Fibroblast of the aortic adventitia (primary cell): ENCODE measurements around the gene GAK. TPM values are rescaled to one million over a fixed set of nuclear protein-coding genes. Genes with fewer than 3 reads are reported as not detected.
"Not testable (repeated sequence)": the region's sequence is repeated elsewhere in the genome, so short reads cannot be mapped to it uniquely, and the experiment has no call there.

Experiments
- DNase-seq: peaks from one replicate; pipeline ENCODE4 v3.0.0-alpha.2; 2010; ENCODE audit warnings: low read depth
- H3K4me3 ChIP-seq: 2 replicates; pipeline ENCODE4 v1.5.1; 2011; ENCODE audit warnings: low read depth, mild to moderate bottlenecking, control low read depth, low read length, moderate library complexity
- total RNA-seq: library from RNA; depleted of rRNA; stranded (reverse); fragments of >200 nt; gene quantifications from 2 replicates; pipeline ENCODE4 v1.2.3, GENCODE V29; 2012; ENCODE audit warnings: low replicate concordance
- TF ChIP-seq, protein P1 (sequence below): IDR thresholded peaks from 2 replicates; pipeline ENCODE4 v1.5.1; 2011; ENCODE audit warnings: mild to moderate bottlenecking, low read length, control low read depth, inconsistent platforms; ENCODE audit not compliant: insufficient read depth

Gene GAK
- total RNA-seq, 1 donor, result 49.4 TPM

DNA sequence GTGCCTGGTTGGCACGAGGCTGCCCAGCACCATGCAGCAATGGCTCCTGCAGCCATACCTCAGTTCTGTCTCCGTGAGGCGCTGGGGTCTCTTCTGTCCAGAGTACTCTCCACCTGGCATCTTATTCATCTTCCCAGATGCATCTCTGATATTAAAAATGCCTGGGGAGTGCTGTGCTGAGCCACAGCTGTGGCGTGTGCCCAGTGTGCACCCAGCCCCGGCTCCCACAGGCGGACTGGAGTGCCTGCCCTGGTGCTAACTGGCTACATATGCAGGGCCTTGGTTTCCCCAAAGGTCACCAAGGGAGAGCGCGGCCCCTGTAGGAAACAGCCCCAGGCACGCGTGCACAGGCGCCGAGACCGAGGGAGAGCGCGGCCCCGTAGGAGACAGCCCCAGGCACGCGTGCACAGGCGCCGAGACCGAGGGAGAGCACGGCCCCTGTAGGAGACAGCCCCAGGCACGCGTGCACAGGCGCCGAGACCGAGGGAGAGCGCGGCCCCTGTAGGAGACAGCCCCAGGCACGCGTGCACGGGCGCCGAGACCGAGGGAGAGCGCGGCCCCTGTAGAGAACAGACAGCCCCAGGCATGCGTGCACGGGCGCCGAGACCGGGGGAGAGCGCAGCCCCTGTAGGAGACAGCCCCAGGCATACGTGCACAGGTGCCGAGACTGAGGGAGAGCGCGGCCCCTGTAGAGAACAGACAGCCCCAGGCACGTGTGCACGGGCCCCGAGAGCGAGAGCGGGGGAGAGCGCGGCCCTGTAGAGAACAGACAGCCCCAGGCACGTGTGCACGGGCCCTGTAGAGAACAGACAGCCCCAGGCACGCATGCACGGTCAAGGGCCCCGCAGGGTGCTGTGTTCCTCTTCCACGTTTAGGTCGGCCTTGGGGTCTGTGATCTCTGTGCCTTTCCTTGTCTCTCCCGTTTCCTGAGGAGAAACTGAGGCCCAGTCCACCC is 14.7 kb upstream of the GAK start:
- no peak overlapping the region for H3K4me3 ChIP-seq
- TF ChIP-seq, protein P1, sequence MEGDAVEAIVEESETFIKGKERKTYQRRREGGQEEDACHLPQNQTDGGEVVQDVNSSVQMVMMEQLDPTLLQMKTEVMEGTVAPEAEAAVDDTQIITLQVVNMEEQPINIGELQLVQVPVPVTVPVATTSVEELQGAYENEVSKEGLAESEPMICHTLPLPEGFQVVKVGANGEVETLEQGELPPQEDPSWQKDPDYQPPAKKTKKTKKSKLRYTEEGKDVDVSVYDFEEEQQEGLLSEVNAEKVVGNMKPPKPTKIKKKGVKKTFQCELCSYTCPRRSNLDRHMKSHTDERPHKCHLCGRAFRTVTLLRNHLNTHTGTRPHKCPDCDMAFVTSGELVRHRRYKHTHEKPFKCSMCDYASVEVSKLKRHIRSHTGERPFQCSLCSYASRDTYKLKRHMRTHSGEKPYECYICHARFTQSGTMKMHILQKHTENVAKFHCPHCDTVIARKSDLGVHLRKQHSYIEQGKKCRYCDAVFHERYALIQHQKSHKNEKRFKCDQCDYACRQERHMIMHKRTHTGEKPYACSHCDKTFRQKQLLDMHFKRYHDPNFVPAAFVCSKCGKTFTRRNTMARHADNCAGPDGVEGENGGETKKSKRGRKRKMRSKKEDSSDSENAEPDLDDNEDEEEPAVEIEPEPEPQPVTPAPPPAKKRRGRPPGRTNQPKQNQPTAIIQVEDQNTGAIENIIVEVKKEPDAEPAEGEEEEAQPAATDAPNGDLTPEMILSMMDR, result no peak
- DNase-seq, result no peak

DNA sequence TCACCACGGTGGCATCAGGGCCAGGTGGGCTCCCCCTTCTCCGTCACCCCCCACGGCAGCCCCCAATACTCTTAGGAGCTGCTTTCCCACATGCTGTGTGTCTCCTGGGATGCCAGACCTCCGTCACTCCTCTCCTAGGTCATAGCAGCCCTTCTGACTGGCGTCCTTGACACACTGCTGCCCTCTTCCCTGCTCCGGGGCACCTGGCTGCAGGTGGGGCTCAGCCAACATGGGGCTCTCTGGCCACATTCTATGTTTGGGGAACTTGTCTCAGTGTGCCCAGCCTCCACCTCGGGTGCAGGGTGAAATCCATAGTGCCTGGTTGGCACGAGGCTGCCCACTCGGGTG is 14.0 kb upstream of the GAK start:
- DNase-seq, result no peak
- TF ChIP-seq, protein P1, result no peak
- H3K4me3 ChIP-seq, result no peak overlapping the region

DNA sequence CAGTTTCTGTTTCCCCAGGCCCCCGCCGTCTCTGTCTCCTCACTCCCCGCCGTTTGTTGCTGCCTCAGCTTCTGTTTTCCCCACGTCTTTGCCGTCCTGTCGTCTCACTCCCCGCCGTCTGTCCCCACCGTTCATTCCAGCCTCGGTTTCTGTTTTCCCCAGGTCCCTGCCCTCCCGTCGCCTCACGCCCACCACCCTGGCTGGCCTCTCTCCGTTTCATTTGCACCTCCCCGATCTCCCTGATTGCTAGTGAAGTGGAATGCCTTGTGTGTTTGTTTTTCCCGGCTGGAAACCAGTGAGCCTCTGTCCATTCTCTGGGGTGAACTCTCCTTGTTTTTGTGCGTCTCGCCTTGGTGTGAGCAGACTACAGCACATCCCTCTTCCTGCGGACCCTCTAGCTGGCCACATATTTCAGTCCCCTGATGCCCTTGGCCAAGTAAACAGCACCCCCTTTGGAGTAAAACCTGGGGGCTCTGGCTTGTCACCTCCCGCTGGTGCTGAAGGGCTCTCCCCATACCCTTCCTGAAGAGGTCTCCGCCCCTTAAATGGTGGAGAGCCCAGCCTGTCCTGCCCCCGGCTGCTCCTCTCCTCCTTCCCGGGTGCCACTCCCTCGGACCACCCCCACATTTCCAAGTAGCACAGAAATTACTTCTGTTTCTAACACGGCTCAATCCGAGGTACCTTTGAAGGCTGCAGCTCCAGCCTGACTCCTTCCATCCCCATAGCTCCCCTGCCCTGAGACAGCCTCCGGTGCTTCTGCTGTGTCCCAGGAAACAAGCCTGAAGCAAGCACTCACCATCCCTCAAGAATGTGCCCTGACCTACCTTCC is 13.4 kb upstream of the GAK start:
- H3K4me3 ChIP-seq, result no peak overlapping the region
- TF ChIP-seq, protein P1, result no peak
- no peak for DNase-seq

DNA sequence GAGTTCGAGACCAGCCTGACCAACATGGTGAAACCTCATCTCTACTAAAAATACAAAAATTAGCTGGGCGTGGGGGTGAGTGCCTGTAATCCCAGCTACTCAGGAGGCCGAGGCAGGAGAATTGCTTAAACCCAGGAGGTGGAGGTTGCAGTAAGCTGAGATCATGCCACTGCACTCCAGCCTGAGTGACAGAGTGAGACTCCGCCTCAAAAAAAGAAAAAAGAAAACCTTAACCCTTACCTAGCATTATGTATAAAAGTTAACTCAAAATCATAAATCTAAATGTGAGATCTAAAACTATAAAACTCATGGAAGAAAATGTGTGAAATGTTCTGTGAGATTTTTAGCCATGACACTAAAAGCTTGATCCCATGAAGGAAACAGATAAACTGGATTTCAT is 7.4 kb upstream of the GAK start:
- not testable (repeated sequence) for H3K4me3 ChIP-seq, DNase-seq

DNA sequence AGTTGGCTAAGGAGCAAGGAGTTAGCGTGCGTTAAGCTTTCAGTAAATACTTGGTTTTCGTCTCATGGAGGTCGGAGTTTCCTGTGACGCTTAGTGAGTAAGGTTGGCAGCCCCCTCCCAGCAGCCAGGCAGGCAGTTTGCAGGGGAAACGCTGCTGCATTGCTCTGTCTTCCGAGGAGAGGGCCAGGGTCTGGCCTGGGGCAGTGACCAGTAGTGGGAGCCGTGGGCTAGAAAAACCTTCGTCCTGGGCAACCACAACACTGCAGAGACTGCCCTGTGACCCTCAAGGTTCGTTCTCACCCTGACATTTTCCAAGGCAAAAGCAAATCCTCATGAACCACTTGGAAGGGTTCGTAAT is 576 bp upstream of the GAK start:
- H3K4me3 ChIP-seq, result peak overlapping the region; percentile 99
- TF ChIP-seq, protein P1, result no peak
- no peak for DNase-seq

DNA sequence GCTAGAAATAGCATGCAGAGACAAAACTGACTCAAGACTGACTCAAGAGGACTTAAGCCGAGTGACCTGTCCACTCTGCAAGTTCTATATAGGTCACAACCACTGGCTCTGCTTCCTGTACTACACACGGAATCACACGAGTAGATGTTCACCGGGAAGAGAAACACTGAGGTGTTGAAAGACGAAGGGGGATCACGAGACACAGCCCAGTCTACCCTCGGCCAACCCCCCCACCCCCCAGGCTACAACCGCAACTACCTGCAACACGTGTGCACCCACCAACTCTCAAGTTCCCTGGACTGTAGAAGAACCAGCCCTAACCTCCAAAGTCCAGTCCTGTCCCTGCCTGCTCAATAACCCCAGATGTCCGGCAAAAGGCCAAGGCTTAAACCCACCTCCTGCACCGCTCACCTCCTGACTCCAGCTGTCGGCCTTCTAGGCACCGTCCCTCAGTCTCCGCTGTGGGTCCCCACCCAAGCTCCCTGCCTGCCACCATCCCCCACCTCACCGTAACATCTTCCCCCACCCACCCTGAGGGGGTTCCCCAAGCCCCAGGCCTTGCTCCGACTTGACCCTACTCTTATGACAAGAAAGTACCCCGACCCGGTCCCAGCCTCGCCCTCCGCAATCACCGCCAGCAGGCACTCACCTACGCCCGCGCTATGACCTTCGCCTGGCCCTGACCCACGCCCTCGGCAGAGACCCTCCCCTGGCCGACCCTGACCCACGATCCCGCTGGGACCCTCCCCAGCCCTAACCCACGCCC is 739 bp downstream of the GAK start:
- TF ChIP-seq, protein P1, result no peak
- DNase-seq, result peak; percentile 41
- peak overlapping the region; percentile 99 for H3K4me3 ChIP-seq
